ENCODE data around the gene MEAF6.

MEAF6 gene

GRCh38 chr1:37474046-37474696 is 40.4 kb downstream of the MEAF6 start, which contains the start of gene ZC3H12A:
Gene ZC3H12A, plus strand, starts transcription at chr1:37474580. Its CDS starts 917 bp downstream, at chr1:37475497.
- peak; percentile 95 for DNase-seq (ENCODE audit: low spot score)

DNA sequence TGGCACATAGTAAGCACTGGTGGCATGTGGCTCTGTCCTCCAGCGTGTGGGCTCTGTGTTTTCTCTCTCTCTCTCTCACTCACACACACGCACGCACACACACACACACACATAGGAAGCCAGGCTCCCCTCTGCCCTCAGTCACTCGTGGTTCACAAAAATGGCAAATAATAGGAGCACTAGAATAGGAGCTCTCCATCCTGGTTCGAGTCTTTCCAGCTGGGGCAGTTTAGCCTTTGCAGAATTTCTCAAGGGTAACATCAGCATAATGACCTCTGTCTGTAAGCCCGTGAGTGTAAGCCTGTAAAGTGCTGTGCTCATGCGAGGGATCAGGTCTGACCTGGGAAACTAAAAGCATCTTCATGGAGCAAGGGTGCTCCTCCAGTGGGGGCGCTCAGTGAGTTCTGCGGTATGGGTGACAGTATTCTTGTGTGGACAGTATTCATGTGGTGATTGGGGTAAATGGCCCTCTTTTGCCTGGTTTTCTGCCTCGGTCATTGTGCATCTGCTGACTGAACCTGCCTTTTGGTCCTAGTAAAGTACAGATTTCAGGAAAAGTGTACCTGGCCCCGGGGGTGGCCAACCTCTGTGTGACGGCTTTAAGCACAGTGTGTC is 41.0 kb downstream of the MEAF6 start:
- peak; percentile 54 for DNase-seq (ENCODE audit: low spot score)

- DNase-seq (ENCODE audit: low spot score) = peak; percentile 16
Observed at GRCh38 chr1:37472994-37473393, 41.6 kb downstream of the MEAF6 start.

DNA sequence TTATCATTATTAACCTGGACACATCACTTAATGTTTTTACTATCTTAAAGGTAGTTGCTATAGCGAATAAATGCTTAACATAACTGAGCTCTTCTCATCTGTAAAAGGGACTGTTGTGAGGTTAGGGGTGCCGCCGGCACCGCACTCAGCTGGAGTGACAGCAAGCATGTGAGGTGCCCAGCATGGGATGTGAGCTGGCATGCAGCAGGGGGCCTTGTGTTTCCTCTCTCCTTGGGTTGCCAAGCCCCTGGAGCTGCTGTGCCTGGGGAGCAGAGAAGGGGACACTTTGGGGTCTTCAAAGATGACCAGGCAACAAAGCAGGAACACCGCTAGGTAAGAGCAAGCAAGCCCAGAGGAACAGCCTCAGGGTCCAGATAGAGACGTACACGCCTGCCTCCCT is 42.3 kb downstream of the MEAF6 start:
- peak; percentile 80 for DNase-seq (ENCODE audit: low spot score)

DNA sequence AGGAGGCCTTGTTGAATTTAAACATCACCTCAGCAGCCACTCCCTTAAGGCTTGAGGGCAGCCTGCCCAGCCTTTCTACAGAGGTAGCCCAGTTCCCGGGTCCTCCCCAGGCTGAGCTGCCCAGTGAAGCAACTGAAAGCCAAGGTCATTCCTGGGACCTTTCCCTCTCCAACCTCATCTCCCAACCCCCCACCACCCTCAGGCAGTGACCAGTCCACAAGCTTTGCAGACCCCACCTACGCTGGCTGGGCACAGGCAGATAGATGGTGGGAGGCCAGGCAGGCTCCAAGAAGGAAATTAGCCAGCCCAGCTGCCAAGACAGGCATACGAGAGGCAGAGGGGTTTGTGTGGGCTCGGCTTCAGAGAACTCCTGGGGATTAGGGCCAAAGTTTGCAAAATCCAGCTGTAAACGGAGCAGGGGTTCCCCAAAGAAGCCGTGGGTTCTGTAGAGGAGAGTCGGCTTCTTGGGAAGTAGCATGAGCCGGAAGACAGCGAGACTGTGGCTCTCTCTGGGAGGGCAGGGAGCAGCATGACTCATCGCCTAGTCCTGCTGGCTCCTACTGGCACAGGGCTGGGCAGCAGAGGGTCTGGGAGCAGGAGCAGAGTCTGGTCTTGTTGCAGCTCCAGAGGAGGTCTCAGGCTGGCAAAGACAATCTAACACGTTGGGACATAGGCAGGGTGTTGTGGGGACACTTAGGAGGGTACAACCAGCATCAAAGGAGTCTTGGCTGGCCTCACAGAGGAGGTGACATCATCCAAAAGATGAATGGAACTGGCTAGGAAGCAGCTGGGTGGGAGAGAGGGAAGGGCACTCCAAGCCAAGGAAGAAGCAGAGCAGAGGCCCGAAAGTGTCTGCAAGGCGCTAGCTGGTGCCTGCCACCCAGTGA is 43.0 kb downstream of the MEAF6 start:
- DNase-seq (ENCODE audit: low spot score) = peak; percentile 94

GRCh38 chr1:37469386-37469785 is 45.2 kb downstream of the MEAF6 start:
- no peak for DNase-seq (ENCODE audit: low spot score)

DNA sequence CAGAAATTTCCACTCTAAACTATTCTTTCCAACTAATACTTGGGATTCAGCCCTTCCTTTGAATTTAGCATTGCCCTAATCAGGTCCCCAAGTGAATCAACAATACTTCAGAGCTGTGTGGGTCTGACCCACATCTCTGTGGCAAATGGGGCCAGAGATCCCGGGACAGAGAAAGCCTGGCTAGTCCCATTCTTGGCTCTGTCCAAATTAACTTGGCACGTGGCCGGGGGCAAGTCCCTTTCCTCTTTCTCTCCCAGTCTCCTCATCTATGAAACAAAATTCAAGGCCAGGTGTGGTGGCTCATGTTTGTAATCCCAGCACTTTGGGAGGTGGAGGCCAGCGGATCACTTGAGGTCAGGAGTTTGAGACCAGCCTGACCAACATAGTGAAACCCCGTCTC is 46.5 kb downstream of the MEAF6 start:
- DNase-seq (ENCODE audit: low spot score) = no peak

DNA sequence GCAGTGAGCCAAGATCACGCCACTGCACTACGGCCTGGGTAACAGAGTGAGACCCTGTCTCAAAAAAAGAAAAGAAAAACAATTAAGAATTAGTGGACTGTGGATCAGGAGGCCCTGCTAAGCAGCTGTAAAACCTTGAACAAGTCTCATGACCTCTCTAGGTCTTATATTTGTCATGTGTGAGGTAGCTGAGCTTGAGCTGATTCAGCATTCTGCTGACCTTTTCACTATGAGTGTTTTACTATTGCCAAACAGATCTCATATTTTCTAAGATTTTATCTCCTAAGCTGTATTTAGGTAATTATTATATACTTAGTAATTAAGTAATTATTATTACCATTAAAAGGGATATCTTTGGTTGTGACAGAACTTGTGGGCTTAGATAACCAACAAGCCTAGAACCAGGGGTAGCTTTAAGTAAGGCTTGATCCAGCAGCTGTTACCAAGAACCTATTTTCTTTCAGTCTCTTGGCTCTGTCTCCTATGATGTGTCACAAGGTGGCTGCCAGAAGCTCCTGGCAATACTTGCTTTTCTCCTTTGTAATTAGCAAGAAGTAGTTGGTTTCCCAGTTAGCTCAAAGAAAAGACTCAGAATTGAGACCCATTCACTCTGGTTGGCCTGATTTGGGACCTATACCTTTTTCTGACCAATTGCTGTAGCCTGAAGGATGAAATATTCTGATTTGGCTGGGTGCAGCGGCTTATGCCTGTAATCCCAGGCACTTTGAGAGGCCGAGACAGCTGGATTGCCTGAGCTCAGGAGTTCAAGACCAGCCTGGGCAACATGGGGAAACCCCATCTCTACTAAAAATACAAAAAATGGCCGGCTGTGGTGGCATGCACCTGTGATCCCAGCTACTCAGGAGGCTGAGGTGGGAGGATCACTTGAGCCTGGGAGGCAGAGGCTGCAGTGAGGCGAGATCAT is 48.7 kb downstream of the MEAF6 start:
- no peak for DNase-seq (ENCODE audit: low spot score)

GRCh38 chr1:37464443-37464842 is 50.1 kb downstream of the MEAF6 start:
- DNase-seq (ENCODE audit: low spot score) = no peak

GRCh38 chr1:37461698-37462436 is 52.7 kb downstream of the MEAF6 start:
- no peak for DNase-seq (ENCODE audit: low spot score)

- DNase-seq (ENCODE audit: low spot score) = no peak
Observed at GRCh38 chr1:37458551-37458950, 56.0 kb downstream of the MEAF6 start.

- no peak for DNase-seq (ENCODE audit: low spot score)
Observed at GRCh38 chr1:37456614-37457013, 58.0 kb downstream of the MEAF6 start.

DNA sequence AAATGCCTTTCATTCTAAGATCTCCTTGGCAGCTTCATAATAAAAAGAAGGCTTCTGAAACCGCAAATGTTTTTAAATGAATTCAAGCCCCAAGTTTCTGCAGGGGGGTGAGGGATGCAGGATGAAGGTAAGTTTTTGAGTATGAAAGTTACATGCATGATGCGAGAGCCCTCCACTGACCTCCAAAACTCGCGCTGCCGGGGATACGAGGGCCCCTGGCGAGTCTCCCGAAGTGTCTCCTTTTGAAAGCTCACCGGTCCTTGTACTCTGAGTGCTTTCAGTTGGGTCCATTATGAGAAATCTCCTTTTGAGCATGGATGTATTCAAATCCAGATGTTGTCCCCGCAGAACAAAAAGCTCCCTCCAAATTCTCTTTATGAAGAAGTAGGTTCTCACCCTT is 59.0 kb downstream of the MEAF6 start:
- DNase-seq (ENCODE audit: low spot score) = no peak

DNA sequence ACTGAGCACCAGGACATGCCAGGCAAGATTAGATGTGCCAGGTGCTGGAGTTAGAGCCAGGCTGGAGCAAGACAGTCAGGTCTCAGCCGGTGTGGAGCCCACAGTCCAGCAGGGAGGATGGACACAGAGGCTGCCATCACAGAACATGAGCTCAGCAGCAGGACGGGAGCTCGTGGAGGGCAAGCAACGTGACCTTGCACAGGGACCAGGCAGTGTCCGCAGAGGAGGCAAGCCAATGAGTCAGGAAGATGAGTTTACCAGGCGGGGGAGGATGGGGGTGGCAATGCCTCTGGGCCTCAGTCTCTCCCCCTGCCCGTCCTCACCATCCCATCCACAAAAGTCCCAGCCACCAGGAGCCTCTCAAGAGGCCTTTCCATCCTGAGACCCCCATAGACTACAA is 60.9 kb downstream of the MEAF6 start:
- no peak for DNase-seq (ENCODE audit: low spot score)

GRCh38 chr1:37452416-37452815 is 62.1 kb downstream of the MEAF6 start:
- no peak for DNase-seq (ENCODE audit: low spot score)

DNA sequence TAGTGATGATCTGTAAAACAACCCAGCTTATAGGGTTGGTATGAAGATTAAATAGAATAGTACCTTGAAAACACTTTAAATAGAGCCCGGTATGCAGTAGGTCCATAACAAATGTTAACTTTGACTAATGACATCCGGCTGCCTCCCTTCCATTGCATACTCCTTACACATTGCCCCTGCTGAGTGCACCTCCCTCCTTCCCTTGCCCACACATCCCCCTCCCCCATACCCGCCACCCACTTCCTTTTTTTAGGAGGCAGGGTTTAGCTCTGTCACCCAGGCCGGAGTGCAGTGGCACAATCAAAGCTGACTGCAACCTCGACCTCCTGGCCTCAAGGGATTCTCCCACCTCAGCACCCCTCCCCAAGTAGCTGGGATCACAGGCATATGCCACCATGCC is 64.6 kb downstream of the MEAF6 start:
- no peak for DNase-seq (ENCODE audit: low spot score)

DNA sequence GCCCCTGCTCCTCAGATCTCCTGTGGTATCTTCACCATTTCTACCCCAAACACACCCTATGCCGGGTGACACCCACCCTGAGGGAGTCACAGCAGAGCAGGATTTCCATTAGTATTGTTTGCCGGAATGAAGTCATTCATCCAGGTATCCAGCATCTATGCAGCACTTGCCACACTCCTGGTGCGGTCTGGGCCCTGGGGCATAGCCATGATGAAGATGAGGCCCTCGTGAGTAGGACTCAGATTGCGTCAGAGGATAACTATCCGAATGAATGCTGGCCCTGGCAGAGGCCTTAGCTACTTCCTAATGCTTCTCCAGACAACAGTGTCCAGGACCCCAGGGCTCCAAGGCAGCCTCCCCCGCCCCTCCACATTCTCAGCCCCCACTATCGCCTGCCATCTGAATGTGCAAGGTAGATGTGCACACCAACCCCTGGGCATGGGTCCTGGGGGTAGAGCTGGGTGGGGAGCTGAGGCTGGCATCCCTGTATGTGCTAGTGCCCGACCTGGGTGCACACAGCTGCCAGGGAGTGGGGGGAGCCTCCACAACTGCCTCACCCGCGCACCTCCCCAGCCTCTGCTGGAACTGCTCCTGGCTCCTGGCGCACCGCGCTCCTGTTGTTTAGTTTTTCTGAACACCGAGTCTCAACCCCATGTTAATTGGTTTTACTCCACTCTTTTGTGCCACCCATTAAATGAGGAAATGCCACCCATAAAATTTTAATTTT is 65.7 kb downstream of the MEAF6 start:
- DNase-seq (ENCODE audit: low spot score) = peak; percentile 36

GRCh38 chr1:37448185-37448584 is 66.4 kb downstream of the MEAF6 start:
- no peak for DNase-seq (ENCODE audit: low spot score)

GRCh38 chr1:37446874-37447273 is 67.7 kb downstream of the MEAF6 start:
- no peak for DNase-seq (ENCODE audit: low spot score)

DNA sequence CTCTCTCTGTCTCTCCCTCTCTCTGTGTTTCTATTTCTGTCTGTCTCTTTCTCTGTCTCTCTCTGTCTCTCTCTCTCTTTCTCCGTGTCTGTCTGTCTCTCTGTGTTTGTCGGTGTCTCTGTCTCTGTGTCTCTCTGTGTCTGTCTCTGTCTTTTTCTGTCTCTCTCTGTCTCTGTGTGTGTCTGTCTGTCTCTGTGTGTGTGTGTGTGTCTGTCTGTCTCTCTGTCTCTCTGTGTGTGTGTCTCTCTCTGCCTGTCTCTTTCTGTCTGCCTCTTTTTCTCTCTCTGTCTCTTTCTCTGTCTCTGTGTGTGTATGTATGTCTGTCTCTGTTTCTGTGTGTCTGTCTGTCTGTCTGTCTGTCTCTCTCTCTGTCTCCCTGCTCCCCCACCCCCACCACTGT is 71.9 kb downstream of the MEAF6 start:
- no peak for DNase-seq (ENCODE audit: low spot score)
